GM23248 (cell line): ENCODE results near the gene IRF1. TPM values are rescaled to one million over a fixed set of nuclear protein-coding genes. Genes with fewer than 3 reads are reported as not detected.
"Not testable (repeated sequence)": the region's sequence is repeated elsewhere in the genome, so short reads cannot be mapped to it uniquely, and the experiment has no call there.

Experiments used
- DNase-seq: peaks from one replicate; pipeline ENCODE4 v3.0.0-alpha.2; 2015
- H2AFZ ChIP-seq: fragments of 200-600 bp; sonication (generic); 2 replicates; pipeline ENCODE4 v1.6.1; 2016; ENCODE audit warnings: antibody characterized with exemption
- H3F3A ChIP-seq: fragments of 200-600 bp; sonication (generic); 2 replicates; pipeline ENCODE4 v1.6.1; 2016; ENCODE audit warnings: mild to moderate bottlenecking, antibody characterized with exemption, mixed run types; ENCODE audit not compliant: insufficient read depth
- H3K27ac ChIP-seq: fragments of 200-600 bp; sonication (generic); 2 replicates; pipeline ENCODE4 v1.5.1; 2016; ENCODE audit warnings: mild to moderate bottlenecking
- H3K27me3 ChIP-seq: fragments of 200-600 bp; sonication (generic); replicated peaks from 2 replicates; pipeline ENCODE4 v1.6.1; 2016; ENCODE audit warnings: mild to moderate bottlenecking; ENCODE audit not compliant: insufficient read depth
- H3K36me3 ChIP-seq: fragments of 200-600 bp; sonication (generic); 2 replicates; pipeline ENCODE4 v1.6.1; 2016; ENCODE audit warnings: low read depth, mild to moderate bottlenecking
- H3K4me1 ChIP-seq: fragments of 200-600 bp; sonication (generic); 2 replicates; pipeline ENCODE4 v1.6.1; 2016; ENCODE audit warnings: mild to moderate bottlenecking; ENCODE audit not compliant: insufficient read depth
- H3K4me2 ChIP-seq: fragments of 200-600 bp; sonication (generic); one replicate; pipeline ENCODE4 v1.6.1; 2016; ENCODE audit warnings: mild to moderate bottlenecking; ENCODE audit not compliant: unreplicated experiment
- H3K4me3 ChIP-seq: fragments of 200-600 bp; sonication (generic); 2 replicates; pipeline ENCODE4 v1.5.1; 2016; ENCODE audit warnings: mild to moderate bottlenecking
- H3K79me2 ChIP-seq: fragments of 200-600 bp; sonication (generic); 2 replicates; pipeline ENCODE4 v1.6.1; 2016; ENCODE audit warnings: mild to moderate bottlenecking; ENCODE audit not compliant: insufficient read depth
- H3K9ac ChIP-seq: fragments of 200-600 bp; sonication (generic); 2 replicates; pipeline ENCODE4 v1.6.1; 2016; ENCODE audit warnings: mild to moderate bottlenecking
- H3K9me2 ChIP-seq: fragments of 200-600 bp; sonication (generic); 2 replicates; pipeline ENCODE4 v1.6.1; 2016; ENCODE audit warnings: mixed run types, mild to moderate bottlenecking, moderate library complexity; ENCODE audit not compliant: insufficient read depth
- H3K9me3 ChIP-seq: fragments of 200-600 bp; sonication (generic); one replicate; pipeline ENCODE4 v1.6.1; 2017; ENCODE audit warnings: low read depth
- H4K20me1 ChIP-seq: fragments of 200-600 bp; sonication (generic); 2 replicates; pipeline ENCODE4 v1.6.0; 2016; ENCODE audit not compliant: insufficient read depth
- EZH2 ChIP-seq: fragments of 200-600 bp; sonication (generic); IDR thresholded peaks from 2 replicates; pipeline ENCODE4 v1.6.1; 2018; ENCODE audit warnings: antibody characterized with exemption, mild to moderate bottlenecking; ENCODE audit not compliant: insufficient read depth, poor library complexity, severe bottlenecking
- EZH2phosphoT487 ChIP-seq: fragments of 200-600 bp; sonication (generic); IDR thresholded peaks from 2 replicates; pipeline ENCODE4 v1.6.1; 2018; ENCODE audit warnings: antibody characterized with exemption, moderate library complexity, mild to moderate bottlenecking, low read depth; ENCODE audit not compliant: insufficient read depth
- WGBS, 2 experiments: methylation state at CpG; one replicate each; pipeline ENCODE4 v1.1.6; 2015 to 2017; ENCODE audit warnings: low lambda C conversion rate in 2 of 2, low coverage in 1 of 2; ENCODE audit errors: missing lambda C conversion rate in 2 of 2; 5-methylcytosine and 5-hydroxymethylcytosine counted together
- in situ Hi-C: fragments of 300-500 bp; cut with MboI; formaldehyde crosslinking; loops from 2 replicates; pipeline ENCODE4 v1.15.0; 2020
- polyA plus RNA-seq: library from polyadenylated mRNA; unstranded; fragments of >200 nt; fragmentation: Nextera tagmentation; extraction: Ambion mirVana; gene quantifications from 2 replicates; pipeline ENCODE4 v1.2.1, GENCODE V29; 2016
- total RNA-seq: library from RNA; depleted of rRNA; stranded (reverse); fragments of >200 nt; shearing (Covaris generic); gene quantifications from 2 replicates; pipeline ENCODE4 v1.2.3, GENCODE V29; 2014

IRF1 gene
- total and polyA plus RNA-seq, 2 experiments from 2014 or later, result 6.2 to 22.2 TPM

- no peaks in the 10 kb centered on the region for H3F3A ChIP-seq
- no peak overlapping the region for H3K4me3 ChIP-seq
- H3K9me3 ChIP-seq, result no peaks in the 10 kb centered on the region
- TF ChIP-seq EZH2phosphoT487, result no peak
- TF ChIP-seq EZH2, result no peak
- DNase-seq, result no peak
- no peaks in the 10 kb centered on the region for H3K27me3 ChIP-seq
- 84 to 88% methylated on average over 14 of the region's 14 CpGs for WGBS, 2 experiments
- peaks cover 39% of the 10 kb centered on the region for H3K36me3 ChIP-seq
- H3K4me2 ChIP-seq, result no peak overlapping the region
- H4K20me1 ChIP-seq, result peaks cover 7% of the 10 kb centered on the region; the same call in 1 of the 2 replicates
- no peak overlapping the region for H3K27ac ChIP-seq
- H3K79me2 ChIP-seq, result peaks cover 29% of the 10 kb centered on the region
- in situ Hi-C loops, result no loop called here
- no peak overlapping the region for H3K9ac ChIP-seq
- no peak overlapping the region for H2AFZ ChIP-seq
- H3K4me1 ChIP-seq, result no peaks in the 10 kb centered on the region
- H3K9me2 ChIP-seq, result no peaks in the 10 kb centered on the region
Measured at GRCh38 chr5:132486318-132487094, 4.1 kb downstream of the IRF1 start.

- in situ Hi-C loops, result no loop called here
- Histone ChIP-seq H4K20me1 (peaks cover 7% of the 10 kb centered on the region; the same call in 1 of the 2 replicates), H3K79me2 (peaks cover 29% of the 10 kb centered on the region)
Measured at GRCh38 chr5:132485641-132486317, 4.8 kb downstream of the IRF1 start.

GRCh38 chr5:132484876-132485640 lies 5.5 kb downstream of the IRF1 start:
- DNase-seq, in situ Hi-C loops, H3K27ac ChIP-seq, H3K27me3 ChIP-seq, H3K4me2 ChIP-seq, H3K9me3 ChIP-seq, H4K20me1 ChIP-seq, H3K9ac ChIP-seq, H3F3A ChIP-seq, H2AFZ ChIP-seq, H3K4me3 ChIP-seq, H3K9me2 ChIP-seq, H3K4me1 ChIP-seq: not testable (repeated sequence)
- Histone ChIP-seq H3K36me3 (peaks cover 39% of the 10 kb centered on the region), H3K79me2 (peaks cover 29% of the 10 kb centered on the region)
- WGBS, 2 experiments, result 85 to 90% methylated on average over 12 of the region's 12 CpGs

More at GRCh38 chr5:132485641-132486317, 4.8 kb downstream of the IRF1 start:
- Histone ChIP-seq H3K36me3 (peaks cover 39% of the 10 kb centered on the region), H3K4me1 (no peaks in the 10 kb centered on the region), H3K4me3 (no peak overlapping the region), H3F3A (no peaks in the 10 kb centered on the region), H3K9me2 (no peaks in the 10 kb centered on the region), H3K27me3 (no peaks in the 10 kb centered on the region), H3K4me2 (no peak overlapping the region), H3K27ac (no peak overlapping the region), H3K9ac (no peak overlapping the region), H3K9me3 (no peaks in the 10 kb centered on the region), H2AFZ (no peak overlapping the region)
- WGBS, 2 experiments, result 86 to 94% methylated on average over 6 of the region's 6 CpGs
- TF ChIP-seq EZH2phosphoT487 (no peak), EZH2 (no peak)
- DNase-seq, result no peak

GRCh38 chr5:132484391-132484725 lies 6.2 kb downstream of the IRF1 start:
- Histone ChIP-seq H3K36me3 (peaks cover 39% of the 10 kb centered on the region), H3K9ac (no peak overlapping the region), H3K4me1 (no peaks in the 10 kb centered on the region), H3K4me2 (no peak overlapping the region), H3K79me2 (peaks cover 22% of the 10 kb centered on the region), H3K27ac (no peak overlapping the region), H3F3A (0 out of 2 replicates have a peak, but pooled peaks cover 5% of the 10 kb centered on the region), H4K20me1 (peaks cover 7% of the 10 kb centered on the region; the same call in 1 of the 2 replicates), H3K4me3 (no peak overlapping the region), H2AFZ (no peak overlapping the region), H3K9me3 (no peaks in the 10 kb centered on the region), H3K27me3 (no peaks in the 10 kb centered on the region), H3K9me2 (no peaks in the 10 kb centered on the region)
- 59 to 61% methylated on average over 3 of the region's 3 CpGs for WGBS, 2 experiments
- in situ Hi-C loops, result no loop called here
- no peak for DNase-seq
- no peak for TF ChIP-seq EZH2phosphoT487
- no peak for TF ChIP-seq EZH2
